Measurements from ENCODE around the gene LGR4.

Gene LGR4

GRCh38 chr11:27398400-27398770 is 74.2 kb downstream of the LGR4 start:
- TF ChIP-seq GATA2 (IDR thresholded peaks at IDR 0.05; ENCODE audit: low read depth, low read length) (no peak), GATA3 (IDR thresholded peaks at IDR 0.05; ENCODE audit: low read depth, low read length) (no peak)

DNA sequence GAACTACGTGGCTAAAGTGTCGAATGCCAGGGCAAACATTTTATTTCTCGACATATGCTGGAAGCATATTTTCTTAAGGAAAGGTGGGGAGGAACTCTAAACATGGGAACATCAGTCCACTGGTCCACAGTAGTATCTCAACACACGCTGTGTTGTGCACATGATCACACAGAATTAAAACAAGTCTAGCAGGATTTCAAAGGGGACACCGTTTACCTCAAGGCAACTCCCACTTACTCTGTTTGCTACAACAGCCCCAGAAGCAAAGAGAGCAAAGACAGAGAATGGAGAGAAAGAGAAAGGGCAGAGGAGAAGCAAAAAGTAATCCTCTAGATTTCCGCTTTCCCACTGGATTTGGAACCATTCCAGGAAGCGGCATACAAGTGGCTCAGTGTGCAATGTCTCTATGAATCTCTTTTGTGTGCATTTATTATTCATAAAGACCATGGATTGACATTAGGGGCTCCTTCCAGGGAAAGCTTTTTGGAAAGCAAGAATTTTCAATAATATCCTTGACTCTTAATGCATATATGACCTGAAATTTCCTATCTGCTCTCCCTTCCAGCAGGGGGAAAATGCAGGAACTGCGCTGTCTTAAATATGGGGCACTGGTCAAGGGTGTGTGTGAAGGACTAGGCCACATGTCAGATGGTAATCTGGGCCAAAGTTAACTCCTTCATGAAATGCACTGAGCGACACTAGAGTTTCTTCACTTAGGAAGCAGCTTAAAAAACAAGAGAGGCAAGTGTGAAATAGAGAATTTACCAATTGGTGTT is 74.8 kb downstream of the LGR4 start:
- no peak for TF ChIP-seq GATA3 (IDR thresholded peaks at IDR 0.05; ENCODE audit: low read depth, low read length)
- TF ChIP-seq GATA2 (IDR thresholded peaks at IDR 0.05; ENCODE audit: low read depth, low read length), result no peak

- no peak for TF ChIP-seq GATA2 (IDR thresholded peaks at IDR 0.05; ENCODE audit: low read depth, low read length)
Measured at GRCh38 chr11:27396259-27396839, 76.2 kb downstream of the LGR4 start.

GRCh38 chr11:27395556-27396258 is 76.9 kb downstream of the LGR4 start:
- TF ChIP-seq GATA3 (IDR thresholded peaks at IDR 0.05; ENCODE audit: low read depth, low read length), result no peak
- no peak for TF ChIP-seq GATA2 (IDR thresholded peaks at IDR 0.05; ENCODE audit: low read depth, low read length)

- TF ChIP-seq GATA3 (IDR thresholded peaks at IDR 0.05; ENCODE audit: low read depth, low read length), result no peak
- TF ChIP-seq GATA2 (IDR thresholded peaks at IDR 0.05; ENCODE audit: low read depth, low read length), result no peak
Measured at GRCh38 chr11:27394781-27395228, 77.8 kb downstream of the LGR4 start.

DNA sequence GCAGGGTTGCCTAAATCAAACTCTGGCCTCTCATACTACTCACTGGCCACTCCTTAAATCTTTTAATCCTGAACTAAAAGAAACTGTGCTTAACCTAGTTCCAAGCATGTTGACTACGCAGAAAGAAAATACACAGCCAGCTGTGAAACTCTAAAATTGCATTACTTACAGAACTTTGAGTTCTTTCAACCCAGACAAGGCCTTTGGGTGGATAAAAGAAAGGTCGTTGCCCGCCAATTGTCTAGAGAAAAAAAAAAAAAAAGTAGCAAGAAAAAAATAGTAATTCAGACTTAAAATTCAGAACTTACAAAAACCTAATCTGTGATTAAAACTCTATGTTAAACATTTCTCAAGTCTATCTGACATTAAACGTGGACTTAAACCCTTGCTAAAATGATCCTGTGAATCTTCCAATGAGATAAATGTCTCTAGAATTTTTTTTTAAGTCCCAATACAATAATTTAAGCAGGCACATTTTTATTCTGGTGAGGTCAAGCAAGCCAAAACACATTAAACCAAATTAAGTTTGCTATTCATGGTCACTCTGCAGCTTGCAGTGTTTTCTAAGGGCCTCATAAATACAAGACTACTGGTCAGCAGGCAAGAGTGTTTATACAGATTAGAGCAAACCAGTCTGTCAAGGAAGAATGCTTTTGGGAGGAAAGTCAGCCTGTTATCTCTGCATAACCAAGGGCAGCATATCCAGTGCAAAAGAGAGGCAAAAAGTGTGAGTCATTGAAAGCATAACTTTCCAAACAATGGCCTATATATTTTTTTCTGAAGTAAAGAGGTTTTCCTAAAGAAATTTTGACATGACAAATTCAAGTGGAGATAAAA is 80.1 kb downstream of the LGR4 start:
- TF ChIP-seq GATA3 (IDR thresholded peaks at IDR 0.05; ENCODE audit: low read depth, low read length), result no peak
- TF ChIP-seq GATA2 (IDR thresholded peaks at IDR 0.05; ENCODE audit: low read depth, low read length), result no peak

- TF ChIP-seq GATA3 (IDR thresholded peaks at IDR 0.05; ENCODE audit: low read depth, low read length) (no peak), GATA2 (IDR thresholded peaks at IDR 0.05; ENCODE audit: low read depth, low read length) (no peak)
Measured at GRCh38 chr11:27391331-27392015, 81.1 kb downstream of the LGR4 start.

DNA sequence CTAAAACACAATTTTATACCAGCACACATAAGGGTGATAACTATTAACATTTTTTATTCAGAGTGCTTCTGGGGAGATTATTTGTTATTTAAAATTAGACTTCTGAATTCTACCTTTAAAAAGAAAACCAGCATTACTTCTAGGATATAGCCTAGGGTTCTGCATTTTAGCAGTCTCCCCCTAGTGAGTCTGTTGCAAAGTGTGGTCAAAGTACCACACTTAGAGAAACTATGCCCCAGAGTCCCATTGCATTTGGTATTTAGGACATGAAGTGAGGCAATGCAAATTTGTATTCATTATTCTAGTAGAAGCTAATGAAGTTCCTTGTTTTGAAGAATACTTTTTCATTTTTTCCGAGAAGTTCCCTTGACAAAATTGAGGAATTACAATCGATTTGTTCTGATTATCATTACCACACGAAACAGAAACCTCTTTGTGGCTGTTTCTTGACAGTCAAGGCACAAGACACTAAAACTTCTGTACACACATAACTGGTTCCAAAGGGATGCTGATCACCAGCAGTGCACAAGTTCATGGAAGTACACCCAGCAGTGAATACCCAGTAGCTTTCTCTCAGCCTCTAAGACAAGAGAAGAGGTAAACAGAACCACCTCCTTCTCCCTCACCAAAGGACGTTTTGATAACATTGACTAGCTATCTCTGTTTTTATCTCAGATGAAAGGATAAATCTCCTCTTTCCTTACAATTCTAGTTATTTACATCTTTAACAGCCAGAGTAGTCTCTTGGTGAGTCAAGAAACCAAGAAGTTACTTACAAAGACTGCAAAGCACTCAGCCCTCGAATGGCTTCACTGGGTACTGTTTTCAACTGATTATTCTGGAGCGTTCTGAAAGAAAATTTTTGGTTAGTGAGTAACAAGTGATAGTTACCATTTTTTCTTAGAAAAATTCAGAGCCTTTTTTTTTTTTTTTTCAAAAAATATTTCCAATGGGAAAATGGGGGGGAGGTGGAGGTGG is 82.0 kb downstream of the LGR4 start:
- TF ChIP-seq GATA3 (IDR thresholded peaks at IDR 0.05; ENCODE audit: low read depth, low read length) (no peak), GATA2 (IDR thresholded peaks at IDR 0.05; ENCODE audit: low read depth, low read length) (no peak)

GRCh38 chr11:27388869-27389268 is 83.7 kb downstream of the LGR4 start:
- TF ChIP-seq GATA3 (IDR thresholded peaks at IDR 0.05; ENCODE audit: low read depth, low read length), result no peak
- TF ChIP-seq GATA2 (IDR thresholded peaks at IDR 0.05; ENCODE audit: low read depth, low read length), result no peak

DNA sequence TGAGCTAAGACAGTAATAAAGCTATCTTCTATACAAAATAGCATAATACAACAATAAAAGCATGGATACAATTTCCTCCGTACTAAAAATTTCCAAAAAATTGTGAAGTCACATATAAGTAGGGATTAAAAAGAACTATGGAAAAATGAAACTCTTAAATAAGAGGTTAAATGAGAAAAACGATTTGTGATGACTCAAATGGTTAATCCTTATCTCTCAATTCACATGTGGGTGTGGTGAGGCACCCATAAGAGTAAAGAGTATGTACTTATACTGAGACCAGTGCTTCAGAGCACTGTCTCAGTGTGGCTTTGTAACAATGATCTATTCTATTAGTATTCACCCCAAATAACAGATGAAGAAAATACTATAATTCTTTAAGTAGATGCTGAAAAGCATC is 84.6 kb downstream of the LGR4 start:
- TF ChIP-seq GATA3 (IDR thresholded peaks at IDR 0.05; ENCODE audit: low read depth, low read length), result no peak

GRCh38 chr11:27387362-27387761 is 85.2 kb downstream of the LGR4 start:
- TF ChIP-seq GATA3 (IDR thresholded peaks at IDR 0.05; ENCODE audit: low read depth, low read length), result no peak

GRCh38 chr11:27386181-27386845 is 86.3 kb downstream of the LGR4 start:
- TF ChIP-seq GATA2 (IDR thresholded peaks at IDR 0.05; ENCODE audit: low read depth, low read length) (no peak), GATA3 (IDR thresholded peaks at IDR 0.05; ENCODE audit: low read depth, low read length) (no peak)
